22Rv1 (cell line): Measurements from ENCODE around the gene WWC1.
"Not testable (repeated sequence)": the region's sequence is repeated elsewhere in the genome, so short reads cannot be mapped to it uniquely, and the experiment has no call there.

Experiments
- H3K27ac ChIP-seq: fragments of 450-650 bp; 2 replicates; pipeline ENCODE4 v1.5.1; 2017
- CTCF ChIP-seq: fragments of 450-650 bp; IDR thresholded peaks from 2 replicates; pipeline ENCODE4 v1.5.1; 2017; ENCODE audit warnings: mild to moderate bottlenecking
- ZFX ChIP-seq: fragments of 450-650 bp; IDR thresholded peaks from 2 replicates; pipeline ENCODE4 v1.6.1; 2017; ENCODE audit warnings: antibody characterized with exemption, borderline replicate concordance

WWC1 gene

DNA sequence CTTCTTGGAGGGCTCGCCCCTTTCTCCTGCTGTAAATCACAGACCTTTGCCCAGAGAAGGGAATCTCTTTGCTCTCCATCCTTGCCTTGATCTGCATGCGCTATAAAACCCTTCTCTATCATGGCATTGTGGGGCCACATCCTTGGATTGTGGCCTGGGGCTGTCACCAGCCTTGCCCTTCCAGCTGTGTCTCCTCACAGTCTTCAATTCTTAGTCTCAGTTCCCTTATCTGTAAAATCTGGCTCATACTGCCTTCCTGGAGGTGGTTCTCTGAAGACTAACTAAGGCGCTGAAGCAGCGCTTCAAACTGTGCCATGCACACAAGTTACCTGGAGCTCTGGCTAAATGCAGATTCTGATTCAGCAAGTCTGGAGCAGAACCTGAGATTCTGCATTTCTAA is 141.5 kb downstream of the WWC1 start:
- TF ChIP-seq ZFX, result no peak
- no peak for TF ChIP-seq CTCF
- H3K27ac ChIP-seq, result no peak overlapping the region

DNA sequence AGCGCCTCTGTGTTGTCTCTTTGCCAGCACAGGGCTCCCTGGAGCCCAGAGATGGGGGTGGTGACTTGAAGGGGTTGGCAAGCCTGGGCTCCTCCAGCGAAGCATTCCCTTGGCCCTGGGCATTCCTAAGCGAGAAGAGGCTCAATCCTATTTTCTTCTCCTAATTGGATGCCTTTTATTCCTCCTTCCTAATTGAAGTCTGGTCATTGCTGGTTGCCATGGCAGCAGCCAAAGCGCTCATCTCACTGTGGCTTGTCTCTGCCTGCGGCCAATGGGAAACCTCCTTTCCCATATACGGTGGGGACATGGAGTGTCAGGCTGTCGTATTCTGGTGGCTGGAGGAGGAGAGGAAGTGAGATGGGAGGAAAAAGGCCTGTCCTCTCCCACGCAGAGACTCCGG is 142.6 kb downstream of the WWC1 start:
- no peak overlapping the region for H3K27ac ChIP-seq
- TF ChIP-seq ZFX, result no peak
- TF ChIP-seq CTCF, result no peak

DNA sequence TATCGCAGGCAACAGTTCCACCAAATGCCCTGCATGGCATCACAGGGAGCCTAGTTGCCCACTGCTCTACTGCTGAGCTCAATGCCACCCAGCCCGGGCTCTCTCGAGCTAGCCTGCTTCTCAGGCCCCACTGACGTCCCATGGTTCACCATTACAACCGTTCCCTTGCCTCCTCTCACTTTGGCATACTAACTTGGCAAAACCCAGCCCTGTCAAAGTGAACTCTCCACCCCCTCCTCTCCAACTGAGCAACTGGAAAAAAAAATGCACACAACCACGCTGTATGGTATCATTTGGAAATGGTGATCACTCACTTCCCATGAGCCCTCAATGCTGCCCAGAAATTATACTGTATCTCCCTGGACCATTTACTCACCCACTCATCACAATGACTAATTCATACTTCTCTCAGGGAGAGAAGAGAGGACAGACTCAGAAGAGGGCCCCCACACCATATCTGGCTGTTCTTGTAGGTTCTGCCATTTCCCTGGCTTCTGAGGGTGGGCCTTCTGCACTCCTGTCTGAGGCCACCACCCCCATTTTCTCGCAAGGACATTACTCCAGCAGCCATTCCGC is 143.4 kb downstream of the WWC1 start:
- H3K27ac ChIP-seq, result no peak overlapping the region
- TF ChIP-seq CTCF (no peak), ZFX (no peak)

GRCh38 chr5:168435340-168435739 is 143.9 kb downstream of the WWC1 start:
- H3K27ac ChIP-seq, result not testable (repeated sequence)

DNA sequence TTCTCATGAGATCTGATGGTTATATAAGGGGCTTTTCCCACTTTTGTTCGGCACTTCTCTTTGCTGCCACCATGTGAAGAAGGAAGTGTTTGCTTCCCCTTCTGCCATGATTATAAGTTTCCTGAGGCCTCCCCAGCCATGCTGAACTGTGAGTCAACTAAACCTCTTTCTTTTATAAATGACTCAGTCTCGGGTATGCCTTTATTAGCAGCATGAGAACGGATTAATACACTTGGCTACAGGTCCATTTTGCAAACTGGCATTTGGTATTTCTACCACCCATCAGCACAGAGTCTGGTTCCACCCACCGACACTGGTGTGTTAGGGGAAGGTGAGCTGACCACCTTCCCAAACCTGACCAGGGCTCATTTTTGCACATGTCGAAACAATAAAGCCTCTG is 146.9 kb downstream of the WWC1 start:
- TF ChIP-seq ZFX (no peak), CTCF (no peak)
- H3K27ac ChIP-seq, result no peak overlapping the region

DNA sequence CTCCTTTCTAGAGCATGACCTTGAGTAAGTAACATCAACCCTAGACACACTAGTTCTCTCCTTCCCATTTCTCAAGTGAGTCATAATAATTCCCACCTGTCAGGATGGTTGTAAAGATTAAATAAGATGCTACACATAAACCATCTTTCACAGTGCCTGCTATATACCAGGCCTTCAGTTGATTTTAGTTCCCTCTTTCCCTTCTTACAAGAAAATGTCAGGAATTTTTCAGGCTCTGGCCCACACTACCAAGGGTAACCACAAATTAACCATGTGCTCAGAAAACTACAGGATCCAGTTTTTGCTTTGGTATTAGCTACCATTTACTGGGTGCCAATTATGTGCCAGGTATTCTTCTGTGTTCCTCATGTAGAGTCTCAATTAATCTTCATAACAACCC is 152.1 kb downstream of the WWC1 start:
- no peak overlapping the region for H3K27ac ChIP-seq
- no peak for TF ChIP-seq ZFX

GRCh38 chr5:168443950-168444700 is 152.7 kb downstream of the WWC1 start:
- TF ChIP-seq CTCF (no peak), ZFX (no peak)
- H3K27ac ChIP-seq, result no peak overlapping the region

DNA sequence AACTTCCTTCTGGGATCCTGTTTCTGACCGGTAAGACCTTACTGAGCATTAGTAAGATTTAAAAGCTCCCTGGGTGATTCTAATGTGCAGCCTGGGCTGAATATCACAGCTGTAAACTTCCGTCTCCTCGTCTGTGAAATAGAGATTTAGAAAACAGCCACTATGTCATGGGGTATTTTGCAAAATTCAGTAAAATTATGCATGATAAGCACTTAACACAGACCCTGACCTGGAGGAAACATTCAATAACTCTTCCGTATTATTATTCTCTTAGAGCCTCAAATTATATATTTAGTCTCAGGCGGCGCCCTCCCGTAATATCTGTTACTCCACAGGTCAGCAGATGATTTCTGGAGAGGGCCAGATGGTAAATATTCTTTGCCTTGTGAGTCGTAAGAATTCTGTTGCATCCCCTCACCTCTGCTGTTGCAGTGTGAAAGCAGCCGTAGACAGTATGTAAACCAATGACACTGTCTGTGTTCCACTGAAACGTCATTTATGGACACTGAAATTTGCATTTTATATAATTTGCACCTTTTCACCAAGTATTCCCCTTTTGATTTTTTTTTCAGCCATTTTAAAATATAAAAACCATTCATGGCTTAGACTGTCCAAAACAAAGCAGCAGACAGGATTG is 155.7 kb downstream of the WWC1 start:
- no peak overlapping the region for H3K27ac ChIP-seq

More for the DNA sequence above, 155.7 kb downstream of the WWC1 start:
- TF ChIP-seq CTCF, result no peak
